Activated naive CD8-positive, alpha-beta T cell treated with anti-CD3 and anti-CD28 coated beads, Interleukin-2, amount 10 ng/mL, durations not matched to agents 7 days and 5 days (primary cell): ENCODE data around the gene ATP9B. TPM values are rescaled to one million over a fixed set of nuclear protein-coding genes. Genes with fewer than 3 reads are reported as not detected.
A peak's percentile ranks its signal among the peaks of the same experiment; 100 is the strongest.

Experiments
- ATAC-seq: fragments of 150-1000 bp; cut with Tn5 transposase; one replicate; pipeline ENCODE4 v1.10.0; 2021; ENCODE audit warnings: low read depth, moderate library complexity
- POLR2A ChIA-PET: fragments of 350-600 bp; sonication (Branson Sonifier 250); formaldehyde crosslinking; loops from one replicate; lab custom pipeline; 2021; ENCODE audit warnings: antibody characterized with exemption; lab: Charles Lee
- DNase-seq: peaks from one replicate; pipeline ENCODE4 v3.0.0; 2021
- H3K27ac Mint-ChIP-seq: one replicate; pipeline ENCODE4 v1.8.0; 2022; ENCODE audit warnings: mild to moderate bottlenecking, mixed read lengths
- H3K27me3 Mint-ChIP-seq: one replicate; pipeline ENCODE4 v1.8.0; 2022; ENCODE audit warnings: mild to moderate bottlenecking, moderate library complexity, mixed read lengths
- H3K36me3 Mint-ChIP-seq: one replicate; pipeline ENCODE4 v1.8.0; 2021; ENCODE audit warnings: mild to moderate bottlenecking, mixed read lengths
- H3K4me1 Mint-ChIP-seq: one replicate; pipeline ENCODE4 v1.8.0; 2021; ENCODE audit warnings: mixed read lengths
- H3K4me3 Mint-ChIP-seq: one replicate; pipeline ENCODE4 v1.8.0; 2022; ENCODE audit warnings: mild to moderate bottlenecking, moderate library complexity, mixed read lengths
- H3K9me3 Mint-ChIP-seq: one replicate; pipeline ENCODE4 v1.8.0; 2021; ENCODE audit warnings: mixed read lengths
- total RNA-seq, 2 experiments: library from RNA; stranded (reverse); gene quantifications; one replicate each; pipeline ENCODE4 v1.2.3, GENCODE V29; 2021

ATP9B gene
- total RNA-seq, 2 experiments from 2014 or later, result 34.2 to 39.0 TPM

DNA sequence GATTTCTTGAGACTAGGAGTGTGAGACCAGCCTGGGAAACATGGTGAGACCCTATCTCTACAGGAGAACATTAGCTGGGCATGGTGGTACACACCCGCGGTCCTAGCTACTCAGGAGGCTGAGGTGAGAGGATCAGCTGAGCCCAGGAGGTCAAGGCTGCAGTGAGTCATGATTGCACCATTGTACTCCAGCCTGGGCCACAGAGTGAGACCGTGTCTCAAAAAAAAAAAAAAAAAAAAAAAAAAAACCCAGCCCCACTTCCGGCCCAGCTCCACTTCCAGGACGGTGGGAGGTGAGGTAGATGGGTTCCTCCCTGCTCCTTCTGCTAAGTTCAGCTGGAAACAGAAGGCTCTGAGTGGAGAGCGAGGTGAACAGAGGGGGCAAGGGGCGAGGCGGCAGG, 285.2 kb downstream of the ATP9B start:
- Mint-ChIP-seq H3K36me3 (no peaks in the 10 kb centered on the region), H3K27me3 (no peaks in the 10 kb centered on the region), H3K27ac (no peak overlapping the region), H3K4me1 (no peaks in the 10 kb centered on the region), H3K4me3 (no peak overlapping the region), H3K9me3 (no peaks in the 10 kb centered on the region)
- ATAC-seq (no peak), DNase-seq (no peak)
- POLR2A ChIA-PET, result no interaction called here

DNA sequence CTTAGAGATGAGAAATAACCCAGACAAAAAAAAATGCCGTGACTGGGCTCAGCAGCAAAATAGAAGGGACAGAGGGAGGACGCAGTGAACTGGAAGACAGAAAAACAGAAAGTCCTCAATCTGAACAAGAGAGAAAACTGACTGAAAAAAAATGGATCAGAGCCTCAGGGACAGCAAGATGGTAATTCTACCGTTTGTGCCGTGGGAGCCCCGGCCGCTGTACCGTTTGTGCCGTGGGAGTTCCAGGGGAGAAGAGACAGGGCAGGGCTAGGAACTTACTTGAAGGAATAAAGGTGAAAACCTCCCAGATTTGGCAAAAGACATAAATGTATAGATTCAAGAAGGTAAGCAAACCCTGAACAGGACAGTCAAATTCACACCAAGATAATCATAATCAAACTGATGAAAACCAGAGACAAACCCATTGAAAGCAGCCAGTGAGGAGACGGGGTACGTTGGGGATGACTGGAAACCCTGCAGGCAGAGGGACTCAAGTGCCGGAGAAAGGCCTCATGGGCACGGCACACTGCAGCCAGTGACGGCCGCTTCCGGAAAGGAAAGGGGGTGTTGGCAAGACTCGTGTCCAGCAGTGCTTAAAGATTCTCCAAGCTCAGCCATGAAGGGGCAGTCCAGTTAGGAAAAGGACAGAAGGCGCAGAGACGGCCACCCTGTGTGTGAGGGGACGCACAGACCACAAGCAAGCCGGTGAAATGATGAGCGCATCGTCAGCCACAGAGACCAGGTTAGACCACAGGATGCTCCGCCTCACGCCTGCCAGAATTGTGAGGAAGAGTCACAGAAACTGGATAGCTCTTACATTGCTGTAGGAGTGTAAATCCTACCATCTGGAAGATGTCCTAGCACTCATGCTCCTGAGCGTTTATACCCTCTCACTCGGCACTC, 286.5 kb downstream of the ATP9B start:
- Mint-ChIP-seq H3K4me3 (no peak overlapping the region), H3K9me3 (no peaks in the 10 kb centered on the region), H3K4me1 (no peaks in the 10 kb centered on the region), H3K27me3 (no peaks in the 10 kb centered on the region), H3K27ac (no peak overlapping the region), H3K36me3 (no peaks in the 10 kb centered on the region)
- DNase-seq (no peak), ATAC-seq (no peak)
- POLR2A ChIA-PET, result no interaction called here

DNA sequence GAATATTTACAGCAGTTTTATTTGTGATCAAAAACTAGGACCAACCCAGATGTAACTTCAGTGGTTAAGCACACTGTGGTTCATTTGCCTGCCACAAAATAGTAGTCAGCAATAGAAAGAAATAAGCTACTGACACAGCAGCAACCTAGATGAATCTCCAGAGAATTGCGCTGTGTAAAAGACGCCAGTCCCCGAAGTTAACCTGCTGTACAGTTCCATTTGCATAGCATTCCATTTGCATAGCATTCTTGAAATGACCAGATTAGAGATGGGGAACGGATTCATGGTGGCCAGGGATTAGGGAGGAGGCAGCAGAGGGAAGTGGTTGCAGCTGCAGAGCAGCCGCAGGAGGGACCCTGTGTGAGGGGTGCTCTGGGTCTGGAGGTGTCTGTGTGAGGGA, 287.2 kb downstream of the ATP9B start:
- no peaks in the 10 kb centered on the region for H3K36me3 Mint-ChIP-seq
- POLR2A ChIA-PET, result no interaction called here

DNA sequence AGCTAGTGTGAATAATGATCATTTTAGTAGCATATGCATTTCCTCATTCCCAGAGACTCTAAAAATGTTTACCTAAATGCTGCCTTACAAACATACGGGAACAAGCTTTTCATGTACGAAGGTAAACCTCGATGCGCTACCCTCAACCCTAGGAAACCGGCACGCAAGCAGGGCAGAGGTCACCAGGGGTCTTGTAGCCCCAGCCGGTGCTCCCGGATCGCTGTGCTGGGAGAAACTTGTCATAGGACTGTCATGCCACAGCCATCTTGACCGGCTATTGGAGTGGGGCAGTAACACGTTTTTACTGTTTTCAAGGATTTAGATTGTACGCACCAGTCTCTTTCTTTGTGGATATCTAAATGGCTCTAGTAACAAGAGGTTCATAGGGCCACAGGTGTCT, 291.7 kb downstream of the ATP9B start:
- H3K9me3 Mint-ChIP-seq, result no peaks in the 10 kb centered on the region
- no peak overlapping the region for H3K4me3 Mint-ChIP-seq
- no peak for DNase-seq
- ATAC-seq, result no peak
- peaks cover 6% of the 10 kb centered on the region for H3K36me3 Mint-ChIP-seq
- POLR2A ChIA-PET, result interaction anchor here (0.6 kb wide), 1 partner anchor 19 kb away, joined by 4 read pairs; no protein-coding TSS in a partner anchor
- no peaks in the 10 kb centered on the region for H3K27me3 Mint-ChIP-seq
- no peaks in the 10 kb centered on the region for H3K4me1 Mint-ChIP-seq
- H3K27ac Mint-ChIP-seq, result no peak overlapping the region

More for the DNA sequence above, 287.2 kb downstream of the ATP9B start:
- no peak overlapping the region for H3K4me3 Mint-ChIP-seq
- H3K27ac Mint-ChIP-seq, result peak overlapping the region; percentile 36
- H3K9me3 Mint-ChIP-seq, result no peaks in the 10 kb centered on the region
- no peak for ATAC-seq
- no peak for DNase-seq
- H3K27me3 Mint-ChIP-seq, result no peaks in the 10 kb centered on the region
- no peaks in the 10 kb centered on the region for H3K4me1 Mint-ChIP-seq

DNA sequence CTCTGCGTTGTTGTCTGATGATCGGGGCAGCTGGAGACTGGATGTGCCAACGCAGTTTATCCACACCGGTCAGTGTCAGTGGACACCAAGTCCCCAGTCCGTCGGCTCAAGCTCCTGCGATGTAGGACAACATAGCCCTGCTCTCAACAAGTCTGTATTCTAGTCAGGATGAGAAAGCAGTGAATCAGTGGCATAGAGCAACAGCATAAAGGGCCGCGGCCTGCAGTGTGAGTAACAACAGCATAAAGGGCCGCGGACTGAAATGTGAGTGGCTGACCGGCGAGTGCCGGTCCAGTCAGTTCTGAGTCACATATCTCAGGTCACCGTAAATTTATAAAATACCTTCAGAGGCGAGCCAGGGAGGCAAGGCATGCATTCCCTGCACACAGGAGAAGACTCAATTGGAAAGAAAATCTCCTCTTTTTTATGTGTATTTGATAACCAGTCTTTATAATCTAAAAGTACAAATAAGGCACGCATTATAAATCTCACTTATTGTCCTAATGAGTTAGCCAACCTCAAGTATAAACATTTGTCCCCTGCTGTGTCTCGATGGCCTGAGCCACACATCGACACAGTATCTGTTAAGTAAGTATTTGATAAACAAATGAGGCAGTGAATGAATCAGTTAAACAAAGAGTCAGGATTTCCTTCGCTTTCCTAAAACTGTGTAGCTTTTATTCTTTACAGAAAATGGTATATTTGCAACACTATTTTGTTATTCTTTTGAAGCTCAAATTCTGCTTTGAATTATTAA, 292.8 kb downstream of the ATP9B start:
- peaks cover 6% of the 10 kb centered on the region for H3K36me3 Mint-ChIP-seq
- no peak overlapping the region for H3K4me3 Mint-ChIP-seq
- no peak for ATAC-seq
- H3K27ac Mint-ChIP-seq, result no peak overlapping the region
- no peaks in the 10 kb centered on the region for H3K9me3 Mint-ChIP-seq
- POLR2A ChIA-PET, result no interaction called here
- no peaks in the 10 kb centered on the region for H3K27me3 Mint-ChIP-seq
- DNase-seq, result no peak
- no peaks in the 10 kb centered on the region for H3K4me1 Mint-ChIP-seq

DNA sequence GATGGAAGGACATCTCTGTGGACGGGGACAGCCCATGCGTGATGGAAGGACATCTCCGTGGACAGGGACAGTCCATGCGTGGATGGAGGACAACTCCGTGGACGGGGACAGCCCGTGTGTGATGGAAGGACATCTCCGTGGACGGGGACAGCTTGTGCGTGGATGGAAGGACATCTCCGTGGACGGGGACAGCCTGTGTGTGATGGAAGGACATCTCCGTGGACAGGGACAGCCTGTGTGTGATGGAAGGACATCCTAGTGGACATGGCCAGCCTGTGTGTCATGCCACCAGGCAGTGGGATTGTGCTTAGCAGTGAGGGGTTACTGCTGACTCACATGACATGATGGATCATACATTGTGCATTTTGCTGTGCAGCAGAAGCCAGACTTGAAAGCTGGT, 296.5 kb downstream of the ATP9B start:
- POLR2A ChIA-PET, result no interaction called here
- Mint-ChIP-seq H3K4me3 (no peak overlapping the region), H3K9me3 (no peaks in the 10 kb centered on the region), H3K36me3 (peaks cover 12% of the 10 kb centered on the region), H3K27me3 (no peaks in the 10 kb centered on the region), H3K4me1 (peaks cover 15% of the 10 kb centered on the region), H3K27ac (no peak overlapping the region)
- ATAC-seq (no peak), DNase-seq (no peak)

DNA sequence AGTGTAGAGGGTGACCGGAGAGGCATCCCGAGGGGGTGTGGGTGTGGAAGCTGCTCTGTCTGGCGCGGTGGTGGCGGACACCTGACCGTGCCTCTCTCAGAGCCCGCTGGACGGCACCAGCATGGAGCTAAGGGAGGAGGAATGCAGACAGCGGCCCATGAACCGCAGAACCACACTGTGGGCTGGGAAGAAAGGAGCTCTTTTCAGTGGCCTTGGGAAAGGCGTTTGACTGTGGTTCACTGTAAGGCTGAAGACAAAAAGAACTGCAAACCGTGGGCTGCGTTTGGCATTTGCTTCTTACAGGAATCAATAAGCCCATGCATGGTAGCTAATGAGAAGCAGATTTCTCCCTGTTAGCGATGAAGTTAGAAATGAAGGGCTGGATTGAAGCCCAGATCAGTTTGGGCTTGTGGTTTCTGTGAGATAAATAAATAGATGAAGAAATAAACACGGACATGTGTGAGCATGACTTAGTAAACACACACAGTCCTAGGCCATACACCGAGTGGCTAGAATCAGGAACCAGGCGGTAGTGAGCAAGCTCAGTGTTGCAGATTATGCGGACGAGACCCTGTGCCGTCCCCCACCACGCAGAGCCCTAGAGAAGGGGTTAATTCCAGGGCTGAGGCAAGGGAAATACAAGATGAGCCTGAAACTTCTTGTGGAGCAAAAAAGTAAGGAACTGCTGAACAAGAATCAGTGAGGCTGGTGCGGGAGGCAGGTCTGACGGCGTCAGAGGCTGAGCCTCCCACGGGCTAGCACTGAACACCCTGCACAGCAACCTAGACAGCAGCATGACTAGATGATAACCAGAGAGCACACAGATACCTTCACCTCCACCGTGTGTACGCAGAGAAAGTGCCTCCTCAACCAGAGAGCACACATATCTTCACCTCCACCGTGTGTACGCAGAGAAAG, 297.2 kb downstream of the ATP9B start:
- H3K27ac Mint-ChIP-seq, result no peak overlapping the region
- peaks cover 13% of the 10 kb centered on the region for H3K36me3 Mint-ChIP-seq
- H3K4me3 Mint-ChIP-seq, result no peak overlapping the region
- H3K27me3 Mint-ChIP-seq, result no peaks in the 10 kb centered on the region
- POLR2A ChIA-PET, result no interaction called here
- no peaks in the 10 kb centered on the region for H3K9me3 Mint-ChIP-seq
- DNase-seq, result no peak
- no peak for ATAC-seq
- peaks cover 19% of the 10 kb centered on the region for H3K4me1 Mint-ChIP-seq

DNA sequence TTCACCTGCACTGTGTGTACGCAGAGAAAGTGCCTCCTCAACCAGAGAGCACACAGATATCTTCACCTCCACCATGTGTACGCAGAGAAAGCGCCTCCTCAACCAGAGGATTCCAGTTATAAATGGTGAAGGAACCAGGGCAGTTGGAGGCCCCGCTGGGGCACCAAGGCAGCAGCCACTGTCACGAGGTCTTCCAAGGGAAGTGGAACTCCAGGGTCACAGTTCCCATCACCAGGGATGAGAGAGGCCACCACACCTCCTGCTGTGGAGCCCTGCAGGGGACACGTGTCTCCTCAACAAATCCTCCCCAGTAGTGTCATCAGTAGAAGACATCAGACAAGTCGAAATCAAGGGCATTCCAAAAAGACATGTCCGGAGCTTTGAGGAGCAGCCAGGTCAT, 298.3 kb downstream of the ATP9B start:
- Mint-ChIP-seq H3K27me3 (no peaks in the 10 kb centered on the region), H3K4me1 (peaks cover 24% of the 10 kb centered on the region), H3K36me3 (peaks cover 13% of the 10 kb centered on the region), H3K4me3 (no peak overlapping the region), H3K27ac (peak overlapping the region; percentile 18), H3K9me3 (no peaks in the 10 kb centered on the region)
- POLR2A ChIA-PET, result no interaction called here
- no peak for DNase-seq
- ATAC-seq, result no peak

DNA sequence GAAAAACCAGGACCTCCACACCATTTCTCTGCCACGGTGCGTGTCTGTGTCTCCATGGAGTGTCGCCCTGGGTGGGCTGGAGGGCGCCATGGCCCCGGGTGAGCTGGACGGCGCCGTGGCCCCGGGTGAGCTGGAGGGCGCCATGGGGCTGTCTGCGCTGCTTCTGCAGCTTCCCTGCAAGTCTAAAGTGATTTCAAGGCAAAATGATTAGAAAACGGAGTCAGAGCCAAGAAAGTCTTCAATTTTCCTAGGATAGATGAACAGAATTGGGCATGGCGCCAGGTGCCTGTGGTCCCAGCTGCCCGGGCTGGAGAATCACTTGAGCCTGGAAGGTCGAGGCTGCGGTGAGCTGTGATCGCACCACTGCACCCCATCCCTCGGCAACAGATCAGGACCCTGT, 298.8 kb downstream of the ATP9B start:
- no peaks in the 10 kb centered on the region for H3K27me3 Mint-ChIP-seq
- H3K9me3 Mint-ChIP-seq, result no peaks in the 10 kb centered on the region
- H3K4me3 Mint-ChIP-seq, result no peak overlapping the region
- H3K27ac Mint-ChIP-seq, result no peak overlapping the region
- no peak for DNase-seq
- H3K4me1 Mint-ChIP-seq, result peaks cover 24% of the 10 kb centered on the region
- POLR2A ChIA-PET, result no interaction called here
- ATAC-seq, result no peak
- H3K36me3 Mint-ChIP-seq, result peaks cover 13% of the 10 kb centered on the region

DNA sequence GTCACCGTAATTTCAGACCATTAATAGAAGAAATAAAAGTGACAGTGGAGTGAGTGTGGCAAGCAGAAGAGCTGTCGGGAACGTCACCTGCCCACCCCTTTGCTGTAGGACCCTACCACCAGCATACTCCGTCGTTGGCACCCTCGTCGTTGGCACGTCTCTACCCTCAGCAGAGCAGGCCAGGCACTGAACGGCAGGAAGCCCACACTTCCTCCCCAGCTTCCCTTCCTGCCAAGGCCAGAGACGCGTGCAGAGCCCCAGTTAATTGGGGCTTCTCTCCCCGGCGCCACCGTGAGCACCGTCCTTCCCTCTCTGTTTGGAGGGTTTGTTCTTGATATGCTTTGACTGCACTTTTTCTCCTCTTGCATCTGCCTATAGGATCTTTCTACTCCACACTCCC, 299.5 kb downstream of the ATP9B start:
- Mint-ChIP-seq H3K4me1 (peaks cover 24% of the 10 kb centered on the region), H3K27me3 (no peaks in the 10 kb centered on the region), H3K9me3 (no peaks in the 10 kb centered on the region), H3K4me3 (peak overlapping the region; percentile 56), H3K36me3 (peaks cover 7% of the 10 kb centered on the region), H3K27ac (peak overlapping the region; percentile 23)
- POLR2A ChIA-PET, result no interaction called here
- DNase-seq, result no peak
- ATAC-seq, result peak; percentile 78

DNA sequence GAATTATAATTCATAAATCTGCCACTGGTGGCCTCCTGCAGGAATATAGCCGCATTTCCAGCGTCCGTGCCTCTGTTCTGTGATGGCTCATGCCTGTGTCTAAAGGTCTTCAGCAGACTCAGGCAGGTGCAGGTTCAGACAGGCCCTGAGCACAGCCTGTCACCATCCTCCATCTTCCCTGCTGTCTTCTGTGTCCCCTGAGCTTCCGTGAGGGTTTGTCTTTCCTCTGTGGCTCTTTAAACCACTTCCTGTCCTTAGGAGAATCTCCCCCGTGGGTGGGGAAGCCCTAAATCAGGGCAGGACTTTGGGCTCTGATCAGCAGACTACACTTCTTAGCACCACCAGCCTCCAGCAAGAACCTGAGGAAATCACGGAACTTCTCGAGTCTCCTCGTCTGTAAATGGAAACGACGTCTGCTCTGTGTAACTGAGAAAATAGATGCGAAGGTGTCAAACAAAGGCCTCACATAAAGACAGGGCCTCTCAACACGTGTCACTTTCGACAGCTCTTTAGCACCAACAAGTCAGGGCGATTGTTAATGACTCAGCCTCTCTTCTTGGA, 302.4 kb downstream of the ATP9B start:
- peaks cover 24% of the 10 kb centered on the region for H3K4me1 Mint-ChIP-seq
- H3K36me3 Mint-ChIP-seq, result peaks cover 7% of the 10 kb centered on the region
- no peaks in the 10 kb centered on the region for H3K27me3 Mint-ChIP-seq
- DNase-seq, result no peak
- H3K4me3 Mint-ChIP-seq, result peak overlapping the region; percentile 63
- POLR2A ChIA-PET, result no interaction called here
- peak; percentile 80 for ATAC-seq
- H3K9me3 Mint-ChIP-seq, result no peaks in the 10 kb centered on the region
- H3K27ac Mint-ChIP-seq, result peak overlapping the region; percentile 89

DNA sequence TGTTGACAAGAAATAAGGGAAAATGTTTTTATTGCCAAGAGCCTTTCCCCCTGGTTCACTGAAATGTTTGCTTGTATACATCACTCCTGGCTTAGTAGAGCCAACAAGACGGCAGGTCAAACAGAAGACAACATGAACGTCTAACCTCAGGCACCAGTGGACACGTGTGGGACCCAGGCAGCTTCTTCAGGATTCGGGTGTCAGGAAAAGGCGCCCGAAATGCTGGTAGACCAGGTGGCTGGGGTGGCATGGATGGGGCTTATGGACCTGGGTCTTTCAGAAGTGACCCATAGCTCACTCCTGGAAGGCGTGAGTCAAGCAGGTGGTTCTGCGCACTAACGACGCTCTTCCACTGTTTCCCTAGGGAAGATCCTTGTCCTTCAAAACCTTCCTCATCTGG, 303.3 kb downstream of the ATP9B start:
- no peaks in the 10 kb centered on the region for H3K9me3 Mint-ChIP-seq
- no peak for DNase-seq

DNA sequence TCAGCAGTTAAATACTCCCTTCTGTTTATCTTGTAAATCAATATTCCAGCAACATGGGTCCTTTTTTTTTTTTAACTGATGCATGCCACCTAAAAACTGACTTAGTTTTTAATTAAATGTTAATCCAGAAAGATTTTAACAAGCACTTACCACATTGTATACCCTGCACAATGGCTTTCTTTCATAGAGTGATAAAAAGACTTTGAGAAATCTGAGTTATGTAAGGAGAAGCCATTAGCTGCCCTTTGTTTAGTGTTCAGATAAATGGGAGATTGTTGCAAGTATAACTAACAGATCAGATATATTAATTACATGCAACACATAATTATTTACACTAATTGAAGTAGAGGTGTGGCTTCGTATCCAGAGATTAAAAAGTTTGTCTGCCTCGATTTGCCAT, 303.8 kb downstream of the ATP9B start:
- DNase-seq (no peak), ATAC-seq (no peak)
- Mint-ChIP-seq H3K27me3 (no peaks in the 10 kb centered on the region), H3K4me3 (no peak overlapping the region), H3K9me3 (no peaks in the 10 kb centered on the region), H3K27ac (no peak overlapping the region), H3K4me1 (peaks cover 21% of the 10 kb centered on the region), H3K36me3 (peaks cover 7% of the 10 kb centered on the region)
- POLR2A ChIA-PET, result no interaction called here

More for the DNA sequence above, 303.3 kb downstream of the ATP9B start:
- Mint-ChIP-seq H3K27ac (no peak overlapping the region), H3K27me3 (no peaks in the 10 kb centered on the region), H3K36me3 (peaks cover 7% of the 10 kb centered on the region), H3K4me3 (no peak overlapping the region), H3K4me1 (peaks cover 24% of the 10 kb centered on the region)
- POLR2A ChIA-PET, result no interaction called here
- ATAC-seq, result no peak
